Measurements from ENCODE around the gene CTR9.

- TF ChIP-seq POLR2A (IDR thresholded peaks at IDR 0.05; ENCODE audit: low read length) (no peak), GATA1 (IDR thresholded peaks at IDR 0.05; ENCODE audit: low read depth, low read length) (no peak)
Measured at GRCh38 chr11:10749476-10749875, 1.6 kb upstream of the CTR9 start.
